ENCODE measurements around the gene EPHA1. TPM values are rescaled to one million over a fixed set of nuclear protein-coding genes. Genes with fewer than 3 reads are reported as not detected.

Gene EPHA1
- total RNA-seq, 2 donors from 2014 or later, result 9.9 to 14.3 TPM

- Histone ChIP-seq H3K36me3 (replicated peaks in 1 of 2; ENCODE audit: insufficient read depth in 1 of 2, low read depth in 2 of 2) (no peaks in the 10 kb centered on the region), H3K27me3 (peaks cover 0 to 8% of the 10 kb centered on the region in 2 donors), H3K9me3 (no peaks in the 10 kb centered on the region), H3K4me3 (peak within 1 kb of the TSS in 1 of 2 donors; percentile 8), H3K27ac (no peak within 1 kb of the TSS), H3K4me1 (peaks cover 15% of the 10 kb centered on the region)
- ATAC-seq (peak; percentile 36), DNase-seq (no peak)
- TF ChIP-seq POLR2A (IDR thresholded peaks at IDR 0.05) (no peak), CTCF (IDR thresholded peaks at IDR 0.05) (no peak)
- WGBS, 2 donors, result 1% methylated on average over 53 to 81 of the region's 112 CpGs
- intact Hi-C loops (cut with DNase I), result no loop called here
Measured at GRCh38 chr7:143362131-143363015, 46.3 kb downstream of the EPHA1 start, which contains the start of gene FAM131B. Gene FAM131B (minus strand): TSS chr7:143362713. CDS start chr7:143362603, 110 bp downstream.

GRCh38 chr7:143361552-143362130, 47.0 kb downstream of the EPHA1 start:
- Histone ChIP-seq H3K27me3 (peaks cover 0 to 8% of the 10 kb centered on the region in 2 donors), H3K27ac (no peak overlapping the region), H3K36me3 (replicated peaks in 1 of 2; ENCODE audit: insufficient read depth in 1 of 2, low read depth in 2 of 2) (no peaks in the 10 kb centered on the region), H3K9me3 (no peaks in the 10 kb centered on the region), H3K4me3 (peak overlapping the region in 1 of 2 donors; percentile 8), H3K4me1 (peaks cover 15% of the 10 kb centered on the region)
- TF ChIP-seq POLR2A (IDR thresholded peaks at IDR 0.05) (no peak), CTCF (IDR thresholded peaks at IDR 0.05) (no peak)
- intact Hi-C loops (cut with DNase I), result no loop called here
- 4 to 5% methylated on average over 22 of the region's 46 CpGs for WGBS, 2 donors
- no peak for ATAC-seq
- no peak for DNase-seq

- Histone ChIP-seq H3K36me3 (replicated peaks in 1 of 2; ENCODE audit: insufficient read depth in 1 of 2, low read depth in 2 of 2) (no peaks in the 10 kb centered on the region), H3K27ac (no peak overlapping the region), H3K4me1 (peaks cover 15% of the 10 kb centered on the region), H3K9me3 (no peaks in the 10 kb centered on the region), H3K27me3 (peaks cover 0 to 8% of the 10 kb centered on the region in 2 donors), H3K4me3 (no peak overlapping the region)
- DNase-seq (no peak), ATAC-seq (no peak)
- intact Hi-C loops (cut with DNase I), result no loop called here
- no peak for TF ChIP-seq CTCF (IDR thresholded peaks at IDR 0.05)
- 41 to 42% methylated on average over 14 to 19 of the region's 19 CpGs for WGBS, 2 donors
Measured at GRCh38 chr7:143360788-143361551, 47.7 kb downstream of the EPHA1 start.

GRCh38 chr7:143359771-143360353, 48.8 kb downstream of the EPHA1 start:
- intact Hi-C loops (cut with DNase I), result no loop called here
- no peaks in the 10 kb centered on the region for H3K9me3 ChIP-seq
- 69 to 74% methylated on average over 10 to 11 of the region's 11 CpGs for WGBS, 2 donors

More at GRCh38 chr7:143359771-143360353, 48.8 kb downstream of the EPHA1 start:
- ATAC-seq (no peak), DNase-seq (no peak)
- H3K4me3 ChIP-seq, result no peak overlapping the region
- H3K27me3 ChIP-seq, result peaks cover 0 to 8% of the 10 kb centered on the region in 2 donors
- H3K27ac ChIP-seq, result no peak overlapping the region
- TF ChIP-seq POLR2A (IDR thresholded peaks at IDR 0.05) (no peak), CTCF (IDR thresholded peaks at IDR 0.05) (no peak)
- no peaks in the 10 kb centered on the region for H3K36me3 ChIP-seq (replicated peaks in 1 of 2; ENCODE audit: insufficient read depth in 1 of 2, low read depth in 2 of 2)
- H3K4me1 ChIP-seq, result peaks cover 15% of the 10 kb centered on the region

Data from body of pancreas (tissue), 4 donors.